Stimulated activated CD4-positive, alpha-beta T cell treated with anti-CD3 and anti-CD28 coated beads, Interleukin-2, amount 100 ng/mL, for 24 hours (primary cell): ENCODE measurements around the gene NDST1.
"Not testable (repeated sequence)": the region's sequence is repeated elsewhere in the genome, so short reads cannot be mapped to it uniquely, and the experiment has no call there.

Experiments used
- DNase-seq, 2 donors: peaks; one replicate each; pipeline ENCODE4 v3.0.0-alpha.2; 2020

Gene NDST1

GRCh38 chr5:150507474-150508276, at the start of gene NDST1:
TSS of gene NDST1 (plus strand) at chr5:150508131. CDS start at chr5:150521255, 13,124 bp downstream.
- DNase-seq: no peak

- peak; percentile 92 to 94 for DNase-seq
These were observed 49.0 kb upstream of the NDST1 start for GRCh38 chr5:150458802-150459557.

DNA sequence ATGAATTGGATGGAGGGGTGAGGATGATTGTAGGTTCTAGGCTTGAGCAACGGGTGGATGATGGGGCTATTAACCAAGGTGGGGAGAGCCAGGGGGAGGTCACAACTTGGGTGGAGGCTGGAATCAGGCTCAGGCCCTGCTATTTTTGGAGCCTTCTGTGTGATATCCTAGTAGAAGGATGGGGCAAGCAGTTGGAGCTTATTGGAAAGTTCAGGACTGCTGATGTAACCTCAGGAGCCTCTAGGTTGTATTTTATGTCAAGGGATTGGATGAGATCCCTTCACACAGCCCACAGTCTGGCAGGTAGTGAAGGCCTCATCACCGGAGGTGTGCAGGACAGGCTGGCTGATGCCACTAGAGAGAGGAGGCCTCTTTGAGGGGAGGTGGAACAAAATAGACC, 47.1 kb upstream of the NDST1 start:
- no peak for DNase-seq

DNA sequence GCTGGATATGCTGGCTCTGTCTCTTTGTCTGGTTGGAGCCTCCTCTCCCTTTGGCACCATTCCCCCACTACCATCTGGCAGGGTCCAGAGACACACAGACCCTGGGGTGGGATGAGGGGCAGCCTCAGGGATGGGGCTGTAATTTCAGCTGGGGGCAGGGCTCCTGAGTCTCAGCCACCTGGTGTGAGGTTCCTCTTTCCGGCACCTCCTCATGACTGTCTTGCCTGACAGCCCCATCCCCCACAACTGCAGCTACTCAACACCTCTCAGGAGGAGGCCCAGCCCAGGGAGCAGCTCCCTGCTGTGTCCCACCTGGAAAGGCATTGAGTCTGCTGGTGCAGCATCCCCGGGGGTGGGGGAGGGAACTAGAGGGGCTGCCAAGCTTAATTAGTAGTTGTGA, 46.7 kb upstream of the NDST1 start:
- no peak for DNase-seq

DNA sequence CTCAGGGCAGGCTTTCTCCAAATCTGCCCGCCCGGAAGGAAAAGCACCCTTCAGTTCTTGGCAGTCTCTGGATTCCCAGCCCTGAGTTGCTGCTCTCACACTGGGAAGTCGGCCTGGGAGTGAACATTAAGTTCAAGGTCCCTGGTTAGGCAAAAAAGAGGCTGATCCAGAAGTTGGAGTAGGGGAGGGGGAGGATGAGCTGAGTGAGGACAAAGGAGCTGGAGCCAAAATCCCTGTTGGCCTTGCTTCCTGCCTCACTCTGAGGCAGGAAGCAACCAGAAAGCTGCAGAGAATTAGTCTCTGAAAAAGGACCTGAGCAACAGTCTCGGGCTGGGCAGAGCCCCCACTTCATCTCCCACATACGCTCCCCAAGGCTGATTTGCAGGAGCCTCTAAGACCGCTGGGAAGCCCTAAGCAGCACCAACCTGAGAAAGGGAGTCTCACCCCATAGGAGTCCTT, 43.3 kb upstream of the NDST1 start:
- no peak for DNase-seq

GRCh38 chr5:150465927-150466326, 42.0 kb upstream of the NDST1 start:
- DNase-seq: no peak

- no peak for DNase-seq
These were observed 39.7 kb upstream of the NDST1 start for GRCh38 chr5:150468206-150468605.

DNA sequence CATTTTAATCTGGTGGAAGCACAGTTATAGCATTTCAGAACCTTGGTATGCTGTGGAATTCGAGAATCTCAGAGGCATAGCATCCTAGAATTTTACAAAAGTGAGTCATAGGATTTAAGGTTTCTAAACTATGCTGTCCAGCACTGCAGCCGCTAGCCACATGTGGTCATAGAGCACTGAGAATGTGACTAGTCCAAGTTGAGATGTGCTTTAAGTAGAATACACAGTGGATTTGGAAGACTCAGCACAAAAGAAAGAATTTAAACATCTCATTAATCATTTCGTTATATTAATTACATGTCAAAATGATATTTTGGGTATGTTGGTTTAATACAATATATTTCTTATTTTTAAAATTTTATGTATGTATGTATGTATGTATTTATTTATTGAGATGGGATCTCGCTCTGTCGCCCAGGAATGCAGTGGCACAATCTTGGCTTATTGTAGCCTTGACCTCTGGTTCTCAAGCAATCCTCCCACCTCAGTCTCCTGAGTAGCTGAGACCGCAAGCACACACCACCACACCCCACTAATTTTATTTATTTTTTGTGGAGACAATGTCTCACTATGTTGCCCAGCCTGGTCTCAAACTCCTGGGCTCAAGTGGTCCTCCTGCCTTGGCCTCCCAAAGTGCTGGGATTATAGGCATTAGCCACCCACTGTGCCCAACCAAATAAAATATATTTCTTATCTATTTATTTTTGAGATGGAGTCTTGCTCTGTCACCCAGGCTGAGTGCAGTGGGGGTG, 38.0 kb upstream of the NDST1 start:
- no peak for DNase-seq

- DNase-seq: no peak
These were observed 34.1 kb upstream of the NDST1 start for GRCh38 chr5:150473673-150474358.

- DNase-seq: not testable (repeated sequence)
These were observed 31.4 kb upstream of the NDST1 start for GRCh38 chr5:150476568-150476967.

GRCh38 chr5:150479416-150479815, 28.5 kb upstream of the NDST1 start:
- DNase-seq: no peak

DNA sequence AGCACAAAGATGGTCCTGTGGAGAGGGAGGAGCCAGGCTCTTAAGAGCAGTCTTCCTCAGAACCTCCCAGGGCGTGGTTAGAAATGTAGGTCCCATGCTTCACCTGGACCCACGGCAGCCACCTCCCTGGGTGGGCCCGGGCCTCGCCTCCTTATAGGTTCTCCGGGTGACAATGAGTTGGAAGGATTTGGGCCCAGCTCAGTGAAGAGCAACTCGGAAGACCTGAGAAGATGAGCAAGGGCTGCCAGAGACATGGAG, 26.3 kb upstream of the NDST1 start:
- no peak for DNase-seq

DNA sequence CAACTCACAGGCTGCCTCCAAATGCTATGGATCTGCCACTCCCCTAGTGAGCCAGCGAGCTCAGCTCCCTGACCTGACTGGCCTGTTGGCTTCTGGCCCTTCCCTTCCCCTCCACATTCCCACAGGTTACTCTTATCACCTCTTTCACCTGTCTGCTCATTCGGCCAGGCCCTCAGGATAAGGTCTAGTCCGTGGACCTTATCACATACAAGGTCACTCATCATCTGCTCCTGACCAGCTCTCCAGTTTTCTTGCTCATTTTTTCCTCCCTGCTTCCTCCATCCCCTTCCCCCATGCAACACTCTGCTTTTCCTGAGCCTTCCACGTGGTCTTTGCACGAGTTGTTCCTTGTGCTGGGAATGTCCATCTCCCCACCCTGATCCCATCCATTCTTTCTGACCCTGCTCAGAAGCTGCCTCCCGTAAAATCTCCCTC, 25.9 kb upstream of the NDST1 start:
- DNase-seq: no peak

DNA sequence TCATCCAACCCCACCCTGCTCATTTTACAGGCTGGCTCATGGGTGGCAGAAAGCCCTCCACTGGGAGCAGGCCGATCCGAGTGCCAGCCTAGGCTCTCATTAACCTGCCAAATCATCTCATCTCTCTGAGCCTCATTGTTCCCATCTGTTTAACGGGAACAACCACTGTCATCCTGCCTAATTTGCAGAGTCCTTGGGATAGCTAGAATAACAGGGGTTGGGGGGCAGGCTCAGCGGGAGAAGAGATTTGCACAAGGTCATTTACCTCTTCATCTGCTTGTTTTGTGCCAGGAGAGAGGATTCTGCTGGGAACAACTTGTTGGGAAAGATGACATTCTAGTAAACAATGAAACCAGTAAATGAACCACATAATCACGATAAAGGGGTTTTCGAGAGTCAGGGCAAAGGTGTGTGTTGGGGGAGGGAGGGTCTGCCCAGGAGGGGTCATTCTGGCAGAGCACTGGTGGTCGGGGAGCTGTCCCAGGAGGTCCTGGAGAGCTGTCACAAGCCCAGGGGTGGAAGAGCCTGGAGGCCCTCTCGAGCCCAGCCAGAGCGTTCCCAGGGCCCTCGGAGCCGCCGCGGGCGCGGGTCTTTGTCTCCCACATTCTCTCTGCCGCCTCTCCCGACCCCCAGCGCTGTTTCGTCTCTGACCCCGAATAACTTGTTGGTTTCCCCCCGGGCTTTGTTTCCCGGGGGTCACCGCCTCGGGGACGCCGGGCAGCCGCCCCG, 22.8 kb upstream of the NDST1 start:
- DNase-seq: no peak

DNA sequence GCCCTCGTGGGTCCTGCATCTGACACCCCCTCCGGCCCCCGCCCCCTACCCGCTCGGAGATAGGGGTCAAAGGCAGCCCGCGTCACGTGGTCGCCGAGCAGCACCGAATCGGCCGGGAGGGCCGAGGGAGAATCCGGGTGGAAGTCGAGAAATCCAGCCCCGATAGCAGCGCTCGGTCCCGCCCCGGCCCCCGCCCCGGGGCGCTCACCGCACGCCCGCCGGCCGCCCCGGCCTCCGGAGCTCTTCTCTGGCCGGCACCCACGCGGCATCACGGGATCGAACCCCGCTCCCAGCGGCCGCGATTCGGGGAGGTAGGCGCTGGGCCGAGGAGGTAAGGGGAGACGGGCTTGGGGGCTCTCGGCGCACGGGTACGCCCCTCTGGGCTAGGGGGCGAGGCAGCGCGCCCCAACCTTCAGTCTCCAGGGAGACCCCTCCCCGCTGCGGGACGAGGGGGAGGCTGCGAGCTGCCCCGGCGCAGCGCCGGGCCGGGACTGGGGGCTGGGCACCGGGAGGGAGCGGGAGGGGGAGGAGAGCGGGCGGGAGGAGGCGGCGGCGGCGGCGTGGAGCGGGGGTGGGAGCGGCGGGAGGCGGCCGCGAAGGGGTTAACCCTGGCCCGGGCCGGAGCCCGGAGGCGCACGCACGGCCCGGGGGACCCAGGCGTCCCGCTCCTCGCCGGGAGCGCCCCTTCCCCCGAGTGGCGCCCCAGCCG, 22.1 kb upstream of the NDST1 start:
- DNase-seq: peak; percentile 32 to 37

- peak; percentile 40 to 50 for DNase-seq
These were observed 21.3 kb upstream of the NDST1 start for GRCh38 chr5:150486402-150487198.

- DNase-seq: no peak
These were observed 20.5 kb upstream of the NDST1 start for GRCh38 chr5:150487199-150488061.

- DNase-seq: no peak
These were observed 19.2 kb upstream of the NDST1 start for GRCh38 chr5:150488519-150489359.
